OCI-LY3 (cell line): Measurements from ENCODE around the gene ABCC3.

ENCODE experiments used
- EZH2phosphoT487 ChIP-seq: fragments of 200-600 bp; shearing (Covaris generic); IDR thresholded peaks from 2 replicates; pipeline ENCODE4 v1.6.1; 2018; ENCODE audit warnings: antibody characterized with exemption, mixed run types, low read depth
- TF ChIP-seq, protein P1 (sequence below): fragments of 200-600, 300-600 bp; sonication (generic); IDR thresholded peaks from 2 replicates; pipeline ENCODE4 v1.5.1; 2014; ENCODE audit warnings: antibody characterized with exemption, low read length, low read depth

DNA sequence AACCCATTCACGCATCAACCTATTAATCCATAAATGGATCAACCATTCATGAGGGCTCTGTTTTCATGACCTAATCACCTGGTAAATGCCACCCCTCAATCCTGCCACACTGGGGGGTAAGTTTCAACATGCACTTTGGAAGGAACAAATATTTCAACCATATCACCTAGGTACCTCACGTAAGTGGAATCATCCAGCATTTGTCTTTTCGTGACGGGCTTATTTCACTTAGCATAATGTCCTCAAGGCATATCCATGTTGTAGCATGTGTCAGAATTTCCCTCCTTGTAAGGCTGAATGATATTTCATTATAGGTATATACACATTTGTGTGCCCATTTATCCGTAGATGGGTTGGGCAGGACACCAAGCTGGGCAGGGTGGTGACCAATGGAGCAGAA, 37.4 kb downstream of the ABCC3 start:
- TF ChIP-seq, protein P1, sequence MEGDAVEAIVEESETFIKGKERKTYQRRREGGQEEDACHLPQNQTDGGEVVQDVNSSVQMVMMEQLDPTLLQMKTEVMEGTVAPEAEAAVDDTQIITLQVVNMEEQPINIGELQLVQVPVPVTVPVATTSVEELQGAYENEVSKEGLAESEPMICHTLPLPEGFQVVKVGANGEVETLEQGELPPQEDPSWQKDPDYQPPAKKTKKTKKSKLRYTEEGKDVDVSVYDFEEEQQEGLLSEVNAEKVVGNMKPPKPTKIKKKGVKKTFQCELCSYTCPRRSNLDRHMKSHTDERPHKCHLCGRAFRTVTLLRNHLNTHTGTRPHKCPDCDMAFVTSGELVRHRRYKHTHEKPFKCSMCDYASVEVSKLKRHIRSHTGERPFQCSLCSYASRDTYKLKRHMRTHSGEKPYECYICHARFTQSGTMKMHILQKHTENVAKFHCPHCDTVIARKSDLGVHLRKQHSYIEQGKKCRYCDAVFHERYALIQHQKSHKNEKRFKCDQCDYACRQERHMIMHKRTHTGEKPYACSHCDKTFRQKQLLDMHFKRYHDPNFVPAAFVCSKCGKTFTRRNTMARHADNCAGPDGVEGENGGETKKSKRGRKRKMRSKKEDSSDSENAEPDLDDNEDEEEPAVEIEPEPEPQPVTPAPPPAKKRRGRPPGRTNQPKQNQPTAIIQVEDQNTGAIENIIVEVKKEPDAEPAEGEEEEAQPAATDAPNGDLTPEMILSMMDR, result no peak
- TF ChIP-seq EZH2phosphoT487, result no peak
